Spleen (tissue), 7 donors: ENCODE data around the gene ETHE1.

Source experiments
- POLR2A ChIP-seq, 3 donors: fragments of 450-650 bp; IDR thresholded peaks; one replicate each; pipeline ENCODE4 v1.5.1; 2017; ENCODE audit warnings: antibody characterized with exemption in 3 of 3, mild to moderate bottlenecking in 1 of 3
- POLR2AphosphoS5 ChIP-seq, 3 donors: sonication (generic); formaldehyde crosslinking; IDR thresholded peaks; one replicate each; pipeline ENCODE4 v1.5.1; 2017; ENCODE audit warnings: antibody characterized with exemption in 3 of 3
- TF ChIP-seq, protein P1 (sequence below), 11 experiments: fragments of 200-600 bp in 7 of 11; fragments of 450-650 bp in 4 of 11; sonication (generic) in 4 of 11; IDR thresholded peaks in 8 of 11; conservative IDR thresholded peaks in 3 of 11; 1 replicate in 7 of 11; 2 replicates in 4 of 11; pipeline versions ENCODE4 v1.4.0 to v1.8.0; 2016 to 2021; ENCODE audit warnings: antibody characterized with exemption in 11 of 11, inconsistent platforms in 4 of 11, mild to moderate bottlenecking in 1 of 11
- donor health status: DM: no; HTN: no; CAD: no; lungs with moderate emphysema.
- donor health status: DM: no; HTN: no; CAD: no.
- donor health status: DM: no; HTN: no; CAD: no.

DNA sequence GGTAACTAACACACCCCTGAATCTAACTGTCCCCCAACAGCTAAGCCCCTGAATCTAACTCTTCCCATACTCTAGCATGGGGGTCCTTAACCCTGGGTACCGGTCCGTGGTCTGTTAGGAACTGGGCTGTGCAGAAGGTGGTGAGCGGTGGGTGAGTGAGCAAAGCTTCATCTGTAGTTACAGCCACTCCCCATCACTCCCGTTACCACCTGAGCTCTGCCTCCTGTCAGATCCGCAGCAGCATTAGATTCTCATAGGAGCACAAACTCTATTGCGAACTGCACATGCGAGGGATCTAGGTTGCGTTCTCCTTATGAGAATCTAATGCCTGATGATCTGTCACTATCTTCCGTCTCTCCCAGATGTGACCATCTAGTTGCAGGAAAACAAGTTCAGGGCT, 16.3 kb downstream of the ETHE1 start:
- TF ChIP-seq, protein P1, sequence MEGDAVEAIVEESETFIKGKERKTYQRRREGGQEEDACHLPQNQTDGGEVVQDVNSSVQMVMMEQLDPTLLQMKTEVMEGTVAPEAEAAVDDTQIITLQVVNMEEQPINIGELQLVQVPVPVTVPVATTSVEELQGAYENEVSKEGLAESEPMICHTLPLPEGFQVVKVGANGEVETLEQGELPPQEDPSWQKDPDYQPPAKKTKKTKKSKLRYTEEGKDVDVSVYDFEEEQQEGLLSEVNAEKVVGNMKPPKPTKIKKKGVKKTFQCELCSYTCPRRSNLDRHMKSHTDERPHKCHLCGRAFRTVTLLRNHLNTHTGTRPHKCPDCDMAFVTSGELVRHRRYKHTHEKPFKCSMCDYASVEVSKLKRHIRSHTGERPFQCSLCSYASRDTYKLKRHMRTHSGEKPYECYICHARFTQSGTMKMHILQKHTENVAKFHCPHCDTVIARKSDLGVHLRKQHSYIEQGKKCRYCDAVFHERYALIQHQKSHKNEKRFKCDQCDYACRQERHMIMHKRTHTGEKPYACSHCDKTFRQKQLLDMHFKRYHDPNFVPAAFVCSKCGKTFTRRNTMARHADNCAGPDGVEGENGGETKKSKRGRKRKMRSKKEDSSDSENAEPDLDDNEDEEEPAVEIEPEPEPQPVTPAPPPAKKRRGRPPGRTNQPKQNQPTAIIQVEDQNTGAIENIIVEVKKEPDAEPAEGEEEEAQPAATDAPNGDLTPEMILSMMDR (IDR thresholded peaks at IDR 0.05 in 8 of 11, conservative IDR thresholded peaks at IDR 0.05 in 3 of 11) = no peak
- TF ChIP-seq POLR2A (IDR thresholded peaks at IDR 0.05) = no peak
- TF ChIP-seq POLR2AphosphoS5 (IDR thresholded peaks at IDR 0.05) = no peak
